CMK (cell line): ENCODE results near the gene HNMT.
"Not testable (repeated sequence)": the region's sequence is repeated elsewhere in the genome, so short reads cannot be mapped to it uniquely, and the experiment has no call there.

Experiments
- DNase-seq: peaks from one replicate; pipeline ENCODE4 v3.0.0-alpha.2; 2010; ENCODE audit warnings: low read depth

HNMT gene

DNA sequence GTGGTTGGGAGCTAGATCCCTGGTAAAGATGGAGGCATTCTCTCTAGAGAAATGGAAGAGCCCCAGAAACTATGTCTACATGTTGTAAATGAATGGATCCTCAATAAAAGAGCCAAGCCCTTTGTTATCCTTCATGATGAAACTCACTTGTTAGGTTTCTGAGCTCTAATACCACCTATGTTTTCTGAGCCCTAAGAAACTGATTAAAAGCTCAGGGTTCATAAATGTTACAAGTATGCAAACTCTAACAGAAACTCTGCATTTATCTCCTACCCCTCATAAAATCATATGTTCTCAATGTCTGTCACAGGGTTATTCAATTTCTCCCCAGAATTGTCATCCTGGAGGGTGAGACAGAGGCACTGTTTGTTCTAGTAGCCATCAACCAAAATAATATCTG is 18.0 kb upstream of the HNMT start:
- DNase-seq, result no peak

DNA sequence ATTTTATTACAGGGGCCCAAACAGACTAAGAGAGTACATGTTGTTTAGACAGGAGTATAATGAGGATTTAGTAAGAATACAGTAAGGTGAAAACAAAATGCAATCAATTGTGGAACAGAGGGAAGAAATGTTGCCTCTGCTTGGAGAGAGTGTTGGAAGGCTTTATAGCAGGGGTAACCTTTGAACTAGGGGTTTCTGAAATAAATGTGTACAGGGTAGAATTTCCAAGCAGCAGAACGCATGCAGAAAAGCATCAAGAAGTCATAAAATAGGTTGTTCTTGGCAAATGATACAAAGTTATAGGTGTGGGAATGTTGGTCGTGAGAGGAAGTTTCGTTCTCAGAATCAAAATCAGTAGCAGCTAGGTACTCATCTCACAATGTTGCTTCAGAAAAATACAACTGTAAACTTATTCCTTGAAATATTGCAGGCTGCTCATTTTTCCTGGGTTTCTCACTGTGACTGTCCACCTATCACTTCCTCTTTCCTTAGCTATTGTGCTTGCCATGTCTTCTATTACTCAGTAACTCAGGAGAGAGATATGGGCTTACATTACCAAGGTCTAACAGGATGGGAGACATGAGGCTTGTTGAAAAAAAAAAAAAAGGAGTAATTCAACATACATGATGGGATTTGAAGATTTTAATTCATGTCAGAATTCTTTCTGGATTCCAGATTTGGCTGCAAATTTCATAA is 17.1 kb upstream of the HNMT start:
- DNase-seq, result no peak

DNA sequence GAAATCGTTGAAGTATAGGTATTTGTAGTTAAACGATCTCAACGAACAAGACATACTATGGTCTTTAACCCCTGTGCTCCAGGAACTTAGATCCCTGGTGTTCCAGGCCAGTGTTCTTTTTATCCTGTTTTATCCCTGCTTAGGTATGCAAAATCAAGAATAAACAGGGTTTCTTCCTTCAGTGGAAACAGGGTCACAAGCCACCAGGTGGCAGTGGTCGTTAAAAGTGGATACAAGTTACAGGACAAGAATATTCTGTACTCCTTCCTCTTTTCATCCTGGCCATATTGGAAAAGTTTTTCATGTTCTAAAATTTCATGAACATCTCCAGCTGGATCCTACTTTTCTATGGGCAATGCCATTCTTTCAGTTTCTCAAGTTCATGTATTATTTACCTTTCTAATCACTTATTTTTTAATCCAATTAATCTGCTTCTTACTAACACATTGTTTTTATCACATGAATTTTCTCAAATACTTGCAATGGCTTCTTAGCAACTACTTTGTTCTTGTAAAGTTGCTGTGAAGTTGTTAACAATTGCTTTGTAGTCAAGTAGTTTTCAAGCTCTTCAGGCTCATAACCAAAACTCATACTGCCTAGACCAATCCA is 16.4 kb upstream of the HNMT start:
- DNase-seq, result no peak

DNA sequence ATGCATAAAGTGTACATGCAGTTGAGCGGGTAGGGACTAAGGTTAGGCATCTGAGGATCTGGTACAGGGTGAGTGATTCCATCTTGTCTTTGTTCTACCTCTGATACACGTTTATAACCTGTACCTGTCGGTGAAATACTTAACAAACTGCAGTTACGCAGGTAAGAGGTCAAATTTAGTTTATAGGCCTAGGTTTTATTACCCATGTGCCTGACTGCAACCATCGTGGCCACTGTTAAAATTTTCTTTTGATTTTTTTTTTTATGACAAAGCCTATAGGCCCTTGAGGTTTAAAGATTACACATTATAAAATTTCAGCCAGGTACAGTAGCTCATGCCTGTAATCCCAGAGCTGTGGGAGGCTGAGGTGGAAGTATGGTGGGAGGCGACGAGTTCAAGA is 15.4 kb upstream of the HNMT start:
- DNase-seq, result no peak

DNA sequence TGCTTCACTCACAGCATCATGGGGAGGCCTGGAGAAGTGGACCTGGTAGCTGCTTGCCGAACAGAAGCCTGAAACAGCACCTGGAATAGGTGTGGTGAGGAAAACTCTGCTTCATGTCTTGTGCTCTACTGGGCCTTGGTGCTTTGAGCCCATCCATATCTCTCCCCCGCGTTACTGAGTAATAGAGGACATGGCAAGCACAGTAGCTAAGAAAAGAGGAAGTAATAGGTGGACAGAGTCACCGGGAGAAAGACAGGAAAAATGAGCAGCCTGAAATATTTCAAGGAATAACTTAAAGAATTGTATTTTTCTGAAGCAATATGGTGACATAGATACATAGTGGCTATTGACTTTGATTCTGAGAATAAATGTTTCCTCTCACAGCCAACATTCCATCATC is 14.0 kb upstream of the HNMT start:
- no peak for DNase-seq

DNA sequence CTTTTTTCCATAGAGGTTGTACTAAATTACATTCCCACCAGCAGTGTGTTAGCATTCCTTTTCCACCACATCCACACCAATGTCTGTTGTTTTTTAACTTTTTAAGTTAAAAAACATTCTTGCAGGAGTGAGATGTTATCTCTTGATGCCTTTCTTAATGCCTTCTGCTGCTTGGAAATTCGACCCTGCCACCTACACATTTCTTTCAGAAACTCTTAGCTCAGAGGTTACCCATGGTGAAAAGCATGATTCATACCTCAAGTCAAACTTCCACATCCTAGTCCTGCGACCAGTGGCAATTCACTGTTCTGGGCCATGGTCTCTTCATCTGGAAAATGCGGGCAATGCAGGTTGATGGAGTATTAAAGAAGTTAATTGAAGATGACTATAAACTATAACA is 12.7 kb upstream of the HNMT start:
- DNase-seq, result no peak

DNA sequence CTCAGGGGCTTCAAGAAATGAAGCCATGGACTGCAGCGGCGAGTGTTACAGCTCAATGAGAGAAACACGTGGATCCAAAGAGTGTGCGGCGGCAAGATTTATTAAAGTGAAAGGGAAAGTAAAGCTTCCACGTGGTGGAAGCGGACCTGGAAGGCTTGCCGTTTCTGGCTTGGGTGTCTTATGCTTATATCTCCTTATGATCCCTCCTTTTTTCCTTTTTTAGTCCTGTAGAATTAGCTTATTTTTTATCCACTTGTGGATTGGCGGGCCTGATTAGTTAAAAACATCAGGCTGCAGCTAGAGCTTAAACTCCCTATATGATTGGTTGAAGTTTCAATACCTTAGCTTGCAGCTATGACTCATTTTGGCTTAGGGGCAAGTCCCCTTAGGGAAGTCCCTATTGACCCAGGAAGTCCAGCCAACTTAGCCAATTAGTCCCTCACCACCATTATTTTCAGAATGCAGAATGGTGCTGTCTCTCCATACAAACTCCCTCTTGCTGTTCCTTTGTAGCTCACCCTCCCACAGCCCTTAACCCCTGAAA is 11.6 kb upstream of the HNMT start:
- no peak for DNase-seq

DNA sequence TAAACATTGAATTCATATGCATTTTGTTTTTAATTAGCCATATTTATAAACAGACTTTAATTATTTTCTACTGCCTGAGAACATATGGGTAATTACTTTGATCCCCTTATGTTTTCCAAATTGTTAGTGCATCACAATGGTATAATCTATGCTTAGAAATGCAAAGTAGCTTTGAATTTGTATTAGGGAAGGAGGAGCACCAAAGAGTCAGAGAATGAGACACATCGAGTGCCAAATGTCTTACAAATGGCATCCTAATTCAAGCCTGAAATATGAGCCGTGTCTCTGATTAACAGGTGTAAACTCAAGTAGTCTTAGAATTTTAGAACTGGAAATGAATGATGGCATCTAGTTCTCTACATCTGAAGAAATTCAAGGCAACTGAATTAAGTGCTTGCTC is 8.7 kb upstream of the HNMT start:
- DNase-seq, result no peak

DNA sequence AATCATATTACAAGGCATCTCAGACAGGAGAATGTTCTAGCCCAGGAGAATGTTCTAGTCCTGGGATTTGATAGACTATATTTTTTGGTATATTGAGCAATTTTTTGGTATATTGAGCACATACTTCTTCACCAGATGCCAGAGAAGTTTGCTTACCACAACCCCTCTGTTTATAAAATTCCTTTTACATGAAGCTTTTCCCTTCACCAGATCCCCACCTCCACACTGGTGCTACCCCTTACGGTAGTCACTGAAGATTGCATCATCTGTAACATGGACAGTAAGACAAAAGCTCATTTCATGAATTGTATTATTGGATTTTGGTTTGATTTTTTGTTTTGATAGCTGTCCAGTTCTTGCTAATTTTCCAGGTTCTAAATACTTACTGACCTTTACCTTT is 7.2 kb upstream of the HNMT start:
- no peak for DNase-seq

DNA sequence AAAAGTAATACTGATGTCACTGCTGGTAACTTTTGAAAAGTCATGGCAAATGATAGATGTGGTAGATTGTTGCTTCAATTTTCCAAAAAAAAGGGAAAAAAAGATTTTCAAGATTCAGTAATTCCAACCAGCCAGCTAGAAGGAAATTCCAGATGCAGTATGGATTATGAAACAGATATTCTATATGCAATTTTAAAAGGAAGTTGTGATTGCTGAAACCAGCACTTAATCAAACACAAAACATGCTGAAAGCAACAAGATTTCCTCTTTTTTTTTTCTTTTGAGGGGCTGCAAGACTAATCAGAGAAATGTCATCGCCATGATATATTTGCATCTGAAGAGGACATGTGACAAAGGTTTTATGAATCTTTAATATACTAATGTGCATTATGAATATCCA is 5.1 kb upstream of the HNMT start:
- no peak for DNase-seq

DNA sequence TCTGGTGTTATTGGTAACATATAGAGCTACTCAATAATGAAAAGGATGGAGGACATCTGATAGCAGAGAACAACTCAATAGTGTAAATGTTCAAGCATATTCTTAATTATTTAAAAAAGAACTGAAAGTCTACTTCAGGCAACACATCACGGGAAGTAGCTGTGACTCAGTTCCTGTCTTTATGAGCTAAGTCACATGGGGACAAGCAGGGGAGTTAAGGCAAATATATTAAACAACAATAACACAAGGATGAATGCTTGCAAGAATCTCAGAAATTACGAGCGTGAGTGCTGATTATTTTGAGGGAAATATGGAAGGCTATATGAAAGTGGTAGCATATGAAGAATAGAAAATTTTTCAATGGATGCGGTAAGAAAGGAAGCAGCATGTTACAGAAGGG is 4.0 kb upstream of the HNMT start:
- DNase-seq, result no peak

DNA sequence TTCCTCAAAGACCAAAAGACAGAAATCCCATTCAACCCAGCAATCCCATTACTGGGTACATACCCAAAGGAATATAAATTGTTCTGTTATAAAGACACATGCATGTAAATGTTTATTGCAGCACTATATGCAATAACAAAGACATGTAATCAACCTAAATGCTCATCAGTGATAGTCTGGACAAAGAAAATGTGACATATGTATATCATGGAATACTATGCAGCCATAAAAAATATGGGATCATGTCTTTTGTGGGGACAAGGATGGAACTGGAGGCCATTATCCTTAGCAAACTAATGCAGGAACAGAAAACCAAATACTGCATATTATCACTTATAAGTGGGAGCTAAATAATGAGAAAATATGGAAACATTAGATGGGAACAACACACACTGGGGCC is 2.7 kb upstream of the HNMT start:
- no peak for DNase-seq

DNA sequence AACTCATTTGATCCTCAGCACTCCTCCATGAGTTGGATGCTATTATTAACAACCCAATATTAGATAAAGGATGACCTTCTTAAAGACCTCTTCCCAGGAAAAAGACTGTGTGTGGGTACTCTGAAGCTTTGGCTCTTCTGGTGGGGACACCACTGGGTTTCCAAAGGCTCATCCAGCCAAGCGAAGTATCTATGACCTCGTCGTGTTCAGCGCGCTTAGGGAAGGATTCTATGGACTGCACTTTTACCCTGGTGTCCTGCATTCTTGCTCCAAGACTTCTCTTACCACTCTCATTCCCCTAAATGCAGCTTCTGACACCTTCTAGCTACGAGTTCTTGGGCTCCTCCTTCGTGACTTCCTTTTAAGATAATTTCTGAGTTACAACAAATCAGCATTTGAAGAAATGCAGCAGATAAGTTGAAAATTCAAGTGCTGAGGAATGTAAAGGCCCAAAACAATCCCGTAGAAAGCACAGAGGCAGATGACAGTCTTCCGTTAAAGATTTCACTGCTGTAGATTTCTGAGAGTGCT is 673 bp upstream of the HNMT start:
- DNase-seq, result no peak

DNA sequence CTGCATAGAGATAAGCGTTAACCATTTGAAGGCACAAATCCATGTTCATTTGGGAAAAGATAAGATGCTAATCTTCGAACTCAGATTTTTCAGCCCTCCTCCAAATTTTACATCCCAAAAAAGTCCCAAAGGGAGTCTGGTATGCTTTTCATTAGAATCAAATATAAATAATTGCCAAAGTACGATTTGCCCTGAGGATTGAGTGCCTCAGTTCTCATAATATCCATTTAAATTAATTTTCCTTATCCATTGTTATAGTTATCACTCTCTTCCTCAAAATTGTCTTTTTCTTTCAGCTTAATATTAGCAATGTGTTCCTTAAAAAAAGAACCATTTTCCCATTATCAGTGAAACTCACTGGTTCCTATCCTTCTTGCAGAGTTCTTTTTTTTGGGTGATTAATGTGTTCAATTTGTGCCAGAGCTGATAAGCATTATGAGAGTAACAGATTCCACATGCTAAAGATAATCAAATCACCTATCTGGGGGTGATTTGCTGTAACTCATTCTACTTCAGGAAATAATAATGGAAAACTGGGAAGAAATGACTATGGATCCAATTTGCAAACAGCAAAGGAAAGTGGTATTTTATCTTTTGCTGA is 686 bp downstream of the HNMT start:
- DNase-seq, result no peak

DNA sequence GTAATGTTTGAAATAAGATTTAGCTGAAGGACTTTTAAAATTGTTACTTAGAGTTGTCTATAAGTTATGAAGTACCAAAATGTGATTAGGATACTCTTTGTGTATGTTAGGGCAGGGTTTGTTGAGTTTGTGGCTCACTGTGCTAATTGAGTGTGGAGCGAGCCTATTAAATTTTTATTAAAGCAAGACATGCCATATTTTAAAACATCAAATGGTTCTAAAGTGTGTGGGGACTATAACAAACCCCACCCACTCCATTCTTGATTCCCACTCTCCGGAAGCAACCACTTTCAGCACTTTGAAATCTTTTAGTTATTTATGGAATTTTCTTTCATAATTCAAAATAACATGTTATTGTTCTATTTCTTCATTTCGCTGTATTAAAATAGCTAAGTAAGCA is 1.8 kb downstream of the HNMT start:
- no peak for DNase-seq

DNA sequence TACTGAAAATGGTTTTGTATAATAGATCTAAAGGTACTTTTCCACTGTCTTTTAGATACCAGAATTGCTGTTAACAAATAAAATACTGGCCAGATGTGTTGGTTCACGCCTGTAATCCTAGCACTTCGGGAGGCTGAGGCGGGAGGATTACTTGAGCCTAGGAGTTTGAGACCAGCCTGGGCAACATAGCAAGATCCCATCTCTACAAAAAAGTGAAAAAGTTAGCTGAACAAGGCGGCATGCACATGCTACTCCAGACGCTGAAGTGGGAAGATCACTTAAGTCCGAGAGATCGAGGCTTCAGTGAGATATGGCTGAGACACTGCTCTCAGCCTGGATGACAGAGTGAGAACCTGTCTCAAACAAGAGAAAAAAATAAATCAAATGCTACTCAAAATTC is 2.8 kb downstream of the HNMT start:
- DNase-seq, result no peak

DNA sequence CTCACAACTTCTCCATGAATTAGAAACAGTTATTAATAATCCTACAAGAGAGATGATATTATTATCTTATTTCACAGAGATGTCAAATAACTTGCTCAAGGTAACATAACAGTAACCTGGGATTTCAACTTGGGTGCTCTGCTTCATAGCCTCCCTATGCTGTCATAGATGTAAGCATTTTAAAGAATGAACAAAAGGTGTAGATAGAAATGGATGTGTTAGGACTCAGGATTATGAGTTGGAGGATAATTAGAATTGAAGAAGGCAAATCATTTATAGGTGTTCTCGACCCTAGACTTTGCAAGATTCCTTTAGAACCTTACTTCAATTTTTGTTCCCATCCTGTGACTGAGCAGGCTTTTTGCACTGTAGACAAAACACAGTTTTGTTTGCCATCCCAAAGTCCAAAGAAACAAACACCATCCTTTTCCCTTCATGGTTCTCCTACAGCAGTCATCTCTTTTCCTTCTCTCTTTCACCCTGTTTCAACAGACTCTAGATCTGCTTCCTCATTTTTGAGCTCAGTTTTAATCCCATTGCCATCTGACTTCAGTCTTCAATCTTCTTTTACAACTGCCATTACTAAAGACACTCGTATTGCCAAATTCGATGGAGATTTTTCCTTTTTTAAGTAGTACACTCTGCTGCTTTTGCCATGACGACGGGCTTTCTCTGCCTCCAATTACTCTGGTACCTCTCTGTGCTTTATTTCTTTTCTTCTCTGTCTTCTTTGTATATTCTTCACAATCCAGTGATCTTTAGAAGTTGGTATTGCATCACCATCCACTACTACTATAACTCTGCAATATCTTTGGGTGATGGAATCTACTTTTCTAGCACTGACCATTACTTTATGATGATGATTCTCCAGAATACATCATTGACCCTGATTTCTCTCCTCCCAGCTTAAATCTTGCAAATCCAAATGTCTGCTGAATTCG is 4.5 kb downstream of the HNMT start:
- DNase-seq, result no peak

DNA sequence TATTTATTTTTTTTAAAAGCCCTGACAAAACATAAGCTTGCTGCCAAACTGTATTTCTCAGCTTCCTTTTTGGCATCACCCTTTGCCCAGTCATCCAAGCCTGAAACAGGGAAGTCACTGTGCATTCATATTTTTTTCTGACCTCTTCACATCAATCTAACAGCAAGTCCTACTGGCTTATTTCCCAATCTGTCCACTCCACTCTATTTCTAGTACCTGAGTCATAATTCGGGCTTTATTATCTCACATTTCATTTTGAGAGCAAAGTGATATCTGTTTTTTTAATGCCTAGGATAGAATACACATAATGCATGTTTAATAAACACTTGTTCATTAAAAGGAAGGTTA is 5.1 kb downstream of the HNMT start:
- DNase-seq, result no peak

DNA sequence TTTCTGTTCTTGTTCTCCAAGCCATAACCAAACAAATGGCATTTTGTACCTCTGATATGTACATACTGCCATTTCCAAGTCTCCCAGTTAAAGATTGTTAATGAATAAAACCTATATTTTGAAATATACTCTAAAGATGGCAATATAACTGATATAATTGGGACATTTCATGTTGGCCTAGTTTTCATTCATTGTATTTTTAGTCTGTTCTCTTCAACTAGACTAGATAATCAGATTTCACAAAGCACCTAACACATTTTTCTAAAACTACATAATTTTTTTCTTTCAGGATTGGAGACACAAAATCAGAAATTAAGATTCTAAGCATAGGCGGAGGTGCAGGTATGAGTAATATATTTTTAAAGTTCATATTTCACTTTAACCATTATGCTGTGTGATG is 5.6 kb downstream of the HNMT start:
- no peak for DNase-seq

DNA sequence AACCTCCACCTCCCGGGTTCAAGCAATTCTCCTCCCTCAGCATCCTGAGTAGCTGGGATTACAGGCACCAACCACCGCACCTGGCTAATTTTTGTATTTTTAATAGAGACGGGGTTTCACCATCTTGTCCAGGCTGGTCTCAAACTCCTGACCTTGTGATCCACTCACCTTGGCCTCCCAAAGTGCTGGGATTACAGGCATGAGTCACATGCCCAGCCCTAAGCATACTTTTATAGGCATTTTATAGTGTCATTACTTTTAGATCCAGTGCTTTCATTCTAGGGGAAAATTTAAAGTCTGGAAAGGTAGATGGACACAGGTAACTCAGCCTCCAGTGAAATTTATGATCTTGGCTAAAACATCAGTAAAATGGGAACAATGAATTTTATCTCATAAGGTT is 7.0 kb downstream of the HNMT start:
- DNase-seq, result not testable (repeated sequence)

DNA sequence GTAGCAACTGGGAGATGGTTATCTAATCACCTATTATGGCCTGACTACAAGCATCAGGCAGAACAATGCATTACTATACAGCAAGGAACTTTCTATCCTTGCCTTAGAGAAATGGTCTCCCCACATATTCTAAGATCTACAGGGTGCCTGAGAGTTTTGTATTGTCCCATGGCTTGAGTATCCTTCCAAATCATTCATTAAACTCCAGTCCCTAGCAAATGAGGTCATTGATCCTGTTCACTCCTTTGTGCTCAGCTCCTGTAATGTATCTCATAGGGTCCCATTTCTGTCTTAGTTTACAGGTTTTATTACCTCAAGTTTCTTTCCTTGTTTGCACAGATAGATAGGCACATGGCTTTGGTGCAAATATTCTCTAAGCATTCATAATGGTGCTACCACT is 9.0 kb downstream of the HNMT start:
- no peak for DNase-seq
